GM19372 (cell line): ENCODE measurements around the gene TMEM258.

ENCODE experiments used
- ATAC-seq: cut with Tn5 transposase; IDR thresholded peaks from one replicate; pipeline ENCODE4 v1.9.1; 2021; ENCODE audit warnings: mild to moderate bottlenecking, low read depth, moderate library complexity; ENCODE audit not compliant: unreplicated experiment

TMEM258 gene

DNA sequence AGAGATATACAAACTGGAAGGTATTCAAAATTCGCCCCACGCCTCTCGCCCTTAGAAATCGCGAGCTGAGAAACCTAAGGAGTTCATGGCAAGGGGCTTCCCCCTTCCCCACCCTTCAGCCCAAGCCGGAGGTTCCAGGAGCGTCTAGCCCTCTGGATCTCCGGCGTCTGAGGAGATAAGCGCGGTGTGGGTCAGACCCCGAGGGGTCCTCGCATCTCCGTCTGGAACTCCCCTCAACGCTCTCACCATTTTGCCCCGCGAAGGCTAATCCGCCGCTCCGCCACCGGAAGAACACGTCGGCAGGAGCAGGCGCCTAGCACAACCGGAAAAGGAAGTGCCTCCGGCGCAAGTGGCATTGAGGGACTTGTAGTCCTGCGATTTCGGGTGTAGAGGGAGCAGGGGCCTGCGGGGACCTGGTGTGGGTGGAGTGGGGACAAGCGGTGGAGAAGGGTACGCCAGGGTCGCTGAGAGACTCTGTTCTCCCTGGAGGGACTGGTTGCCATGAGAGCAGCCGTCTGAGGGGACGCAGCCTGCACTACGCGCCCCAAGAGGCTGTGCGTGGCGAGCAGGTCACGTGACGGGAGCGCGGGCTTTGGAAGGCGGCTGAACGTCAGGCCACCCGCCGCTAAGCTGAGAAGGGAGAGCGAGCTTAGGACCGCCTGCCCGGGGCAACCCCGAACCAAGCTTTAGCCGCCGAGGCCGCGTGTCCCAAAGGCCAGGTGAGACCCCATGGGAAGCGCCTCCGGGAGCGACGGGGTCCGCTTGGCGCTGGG lies at the start of gene TMEM258, which contains the start of gene FEN1:
TMEM258 (minus strand) TSS at position 290 of the 773 bp plus-strand sequence; CDS start at position 249, 41 bp downstream.
FEN1 (plus strand) TSS at position 602 of the 773 bp plus-strand sequence. CDS start 2,451 bp downstream, outside the sequence.
- peak; percentile 81 for ATAC-seq

DNA sequence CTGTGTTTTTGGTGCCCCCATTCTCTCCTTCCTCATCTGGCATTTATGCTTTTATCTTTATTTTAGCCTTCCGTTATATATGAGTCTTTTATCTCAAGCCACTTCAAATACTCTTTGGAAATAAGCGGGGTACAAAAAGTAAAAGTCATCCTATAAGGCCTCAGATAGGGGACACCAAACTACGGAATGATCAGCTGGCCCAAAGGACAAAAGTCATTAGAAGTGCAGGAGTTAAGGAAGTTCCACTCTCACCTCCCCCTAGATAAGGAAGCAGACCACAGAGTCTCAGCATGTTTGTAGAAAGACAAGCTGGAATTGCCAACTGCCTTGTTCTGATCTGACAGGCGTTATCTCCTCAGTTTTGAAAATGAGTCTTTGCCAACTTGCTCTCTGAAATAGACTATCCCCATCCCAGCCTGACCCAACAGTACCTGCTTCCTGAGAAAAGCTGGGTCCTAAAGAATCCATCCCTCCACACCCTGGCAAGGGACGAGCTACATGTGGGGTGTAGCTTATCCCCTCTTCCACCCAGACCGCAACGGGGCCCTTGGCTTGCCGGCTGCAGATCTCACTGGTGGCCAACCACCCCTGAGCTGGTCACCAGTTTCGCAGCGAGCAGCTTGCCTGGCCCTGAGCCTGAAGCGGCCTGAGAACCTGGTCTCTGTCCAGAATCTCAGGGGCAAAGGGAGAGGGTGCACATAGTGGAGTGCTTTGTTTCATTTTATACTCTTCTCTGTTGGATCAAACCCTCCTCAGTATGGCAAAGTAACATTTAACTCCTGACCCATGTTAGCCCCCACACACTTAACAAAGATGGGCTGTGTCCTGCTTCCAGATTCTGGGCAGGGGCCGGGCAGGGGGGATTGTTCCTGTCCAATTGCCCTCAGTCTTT lies 49.5 kb upstream of the TMEM258 start:
- no peak for ATAC-seq

DNA sequence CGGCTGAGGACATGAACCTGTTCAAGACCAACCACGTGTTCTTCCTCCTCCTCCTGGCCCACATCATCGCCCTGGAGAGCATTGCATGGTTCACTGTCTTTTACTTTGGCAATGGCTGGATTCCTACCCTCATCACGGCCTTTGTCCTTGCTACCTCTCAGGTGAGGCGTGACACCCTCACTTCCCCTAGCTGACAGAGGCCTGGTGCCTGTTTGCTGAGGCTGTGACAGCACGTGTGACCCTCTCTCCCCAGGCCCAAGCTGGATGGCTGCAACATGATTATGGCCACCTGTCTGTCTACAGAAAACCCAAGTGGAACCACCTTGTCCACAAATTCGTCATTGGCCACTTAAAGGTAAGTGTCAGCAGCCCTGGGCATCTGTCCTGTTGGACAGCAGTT lies 48.0 kb upstream of the TMEM258 start:
- ATAC-seq: no peak

DNA sequence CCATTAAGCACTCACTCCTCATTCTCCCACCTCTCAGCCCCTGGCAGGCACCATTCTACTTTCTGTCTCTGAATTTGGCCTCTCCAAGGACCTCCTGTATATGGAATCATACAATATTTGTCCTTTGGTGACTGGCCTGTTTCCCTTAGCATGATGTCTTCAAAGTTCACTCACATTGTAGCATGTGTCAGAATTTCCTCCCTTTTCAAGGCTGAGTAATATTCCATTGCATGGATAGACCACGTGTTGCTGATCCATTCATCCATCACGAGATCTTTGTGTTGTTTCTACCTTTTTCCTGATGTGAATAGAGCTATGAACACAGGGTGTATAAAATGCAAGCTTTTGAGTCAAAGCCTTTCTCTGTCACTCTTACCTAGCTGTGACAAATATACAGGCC lies 47.3 kb upstream of the TMEM258 start:
- ATAC-seq: no peak

DNA sequence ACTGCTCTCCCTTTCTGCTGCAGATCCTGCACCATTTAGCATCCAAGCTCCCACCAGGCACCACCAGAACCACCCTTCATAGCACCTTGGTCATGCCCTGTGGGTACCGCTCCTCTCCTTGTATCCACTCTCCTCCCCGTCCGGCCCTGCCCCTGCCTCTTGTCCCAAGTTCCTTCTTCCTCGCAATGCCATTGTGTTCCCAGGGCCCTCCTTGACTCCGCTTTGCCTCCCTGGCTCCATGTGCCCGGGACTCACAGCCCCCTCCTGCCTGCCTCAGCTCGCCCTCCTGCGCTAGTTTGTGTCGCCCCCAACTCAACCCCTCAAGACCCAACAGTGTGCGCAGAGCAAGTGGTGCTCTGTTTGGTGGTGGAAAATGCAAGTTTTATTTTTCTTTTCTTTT lies 46.5 kb upstream of the TMEM258 start:
- no peak for ATAC-seq

DNA sequence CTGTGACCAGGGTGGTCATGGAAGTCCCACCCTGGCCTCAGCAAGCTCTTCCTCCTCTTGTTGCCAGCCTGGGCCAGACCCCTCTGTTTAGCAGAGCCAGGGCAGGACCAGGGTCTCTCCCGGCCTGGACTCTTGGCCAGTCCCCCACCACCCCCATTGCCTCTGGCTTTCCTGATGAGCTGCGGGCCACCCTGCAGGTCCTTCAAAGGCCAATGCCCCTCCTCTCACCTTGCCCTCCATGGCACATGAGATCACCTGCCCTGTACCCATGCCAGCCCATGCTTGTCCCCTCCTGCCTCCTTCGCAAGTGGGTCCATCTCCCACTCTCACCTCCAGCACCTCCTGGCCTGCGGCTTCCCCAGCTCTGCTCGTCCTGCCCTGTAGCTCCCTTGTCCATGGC lies 46.1 kb upstream of the TMEM258 start:
- ATAC-seq: no peak

DNA sequence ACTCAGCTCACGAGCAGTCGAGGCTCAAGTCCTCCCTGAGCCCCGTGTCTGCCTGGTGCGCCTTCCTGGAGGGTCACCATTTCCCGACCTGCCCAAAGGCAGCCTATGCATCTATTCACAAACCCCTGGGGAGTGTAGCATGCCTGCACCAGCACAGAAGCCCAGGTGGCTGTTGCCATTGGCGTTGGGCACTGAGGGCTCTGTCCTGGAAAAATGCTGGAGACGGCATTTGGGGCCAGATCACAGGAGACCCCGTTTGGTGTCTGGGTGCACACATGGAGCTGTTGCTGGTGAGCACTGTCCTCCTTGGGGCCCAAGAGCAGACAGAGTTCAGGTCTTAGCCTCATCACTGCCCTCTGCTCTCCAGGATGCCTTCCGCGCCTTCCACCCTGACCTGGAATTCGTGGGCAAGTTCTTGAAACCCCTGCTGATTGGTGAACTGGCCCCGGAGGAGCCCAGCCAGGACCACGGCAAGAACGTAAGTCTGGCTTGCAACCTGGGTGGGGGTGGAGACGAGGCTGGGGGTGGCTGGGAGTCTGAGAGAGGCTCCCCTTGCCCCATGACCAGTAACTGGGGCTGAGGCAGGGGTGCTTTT lies 45.1 kb upstream of the TMEM258 start:
- no peak for ATAC-seq

DNA sequence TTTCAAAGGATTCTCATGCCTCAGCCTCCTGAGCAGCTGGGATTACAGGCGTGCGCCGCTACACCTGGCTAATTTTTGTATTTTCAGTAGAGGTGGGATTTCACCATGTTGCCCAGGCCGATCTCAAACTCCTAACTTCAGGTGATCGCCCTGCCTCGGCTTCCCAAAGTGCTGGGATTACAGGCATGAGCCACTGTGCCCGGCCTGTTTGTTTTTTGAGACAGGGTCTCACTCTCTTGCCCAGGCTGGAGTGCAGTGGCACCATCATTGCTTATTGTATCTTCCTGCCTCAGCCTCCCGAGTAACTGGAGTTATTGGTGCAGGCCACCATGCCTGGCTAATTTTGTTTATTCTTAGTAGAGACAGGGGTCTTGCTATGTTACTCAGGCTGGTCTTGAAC lies 43.8 kb upstream of the TMEM258 start:
- no peak for ATAC-seq

DNA sequence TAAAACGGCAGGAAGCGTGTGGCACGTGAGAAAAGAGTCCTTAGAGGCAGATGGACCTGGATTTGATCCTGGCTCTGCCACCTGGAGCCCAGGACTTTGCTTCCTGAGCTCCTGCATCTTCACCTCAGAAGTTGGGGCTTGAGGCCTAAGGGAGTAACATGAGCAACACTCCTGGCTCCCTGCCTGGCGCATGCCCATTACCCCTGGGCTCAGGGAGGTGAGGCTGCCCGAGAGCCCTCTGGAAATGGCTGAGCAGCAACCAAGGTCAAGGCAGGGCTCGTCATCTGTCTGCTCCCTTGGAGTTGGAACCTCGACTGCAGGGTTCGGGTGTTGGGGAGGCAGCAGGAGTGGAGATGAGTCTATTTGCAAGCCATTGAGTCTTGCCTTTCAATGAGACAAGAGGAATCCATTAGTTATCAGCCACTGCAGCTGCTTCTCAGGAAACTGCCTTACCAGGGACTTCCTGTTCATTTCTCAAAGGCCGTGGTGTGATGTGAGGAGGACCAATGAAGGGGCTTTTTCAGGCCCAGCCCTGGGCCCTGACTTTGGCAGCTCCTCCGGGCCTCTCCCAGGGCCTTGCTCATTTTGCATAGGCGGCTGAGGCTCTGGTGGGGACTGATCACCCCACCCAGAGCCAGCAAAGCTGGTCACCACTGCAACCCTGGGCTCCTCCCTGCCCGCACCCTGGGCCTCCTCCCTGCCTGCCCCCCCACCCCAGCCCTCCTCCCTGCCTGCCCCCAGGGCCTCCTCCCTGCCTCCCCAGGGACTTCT lies 42.1 kb upstream of the TMEM258 start:
- ATAC-seq: peak; percentile 97

DNA sequence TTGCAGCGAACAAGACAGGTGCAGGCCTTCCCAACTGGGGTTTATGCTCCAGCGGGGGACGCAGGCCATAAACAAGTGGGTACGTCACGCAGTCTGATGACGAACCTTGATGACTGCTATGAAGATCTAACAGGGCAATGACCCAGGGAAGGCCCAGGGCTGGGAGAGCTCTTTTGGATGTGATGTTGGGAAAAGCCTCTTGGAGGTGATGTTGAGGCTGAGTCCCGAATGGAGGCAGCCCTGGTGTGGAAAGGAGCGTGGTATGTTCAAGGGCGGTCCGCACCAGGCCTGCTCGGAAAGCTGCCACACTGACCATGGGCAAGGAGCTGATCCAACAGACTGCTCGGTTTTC lies 41.5 kb upstream of the TMEM258 start:
- ATAC-seq: no peak

DNA sequence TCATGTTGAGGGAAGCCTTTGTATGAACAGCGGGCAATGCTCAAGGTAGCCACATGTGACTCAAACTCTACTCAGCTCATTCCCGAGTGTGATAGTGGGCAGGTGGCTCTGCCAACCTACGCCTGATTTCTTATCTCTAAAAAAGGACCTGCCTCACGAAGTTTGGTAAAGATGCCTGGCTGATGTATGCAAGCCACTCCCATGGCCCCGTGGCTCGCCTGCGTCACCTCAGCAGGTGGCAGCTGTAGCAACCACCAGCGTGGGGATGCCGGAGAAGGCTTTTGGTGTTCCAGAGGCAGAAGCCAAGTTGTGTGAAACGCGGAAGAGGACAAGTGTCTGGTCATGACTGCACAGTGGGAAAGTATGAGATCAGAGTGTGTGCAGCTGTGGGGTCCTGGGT lies 41.1 kb upstream of the TMEM258 start:
- no peak for ATAC-seq

DNA sequence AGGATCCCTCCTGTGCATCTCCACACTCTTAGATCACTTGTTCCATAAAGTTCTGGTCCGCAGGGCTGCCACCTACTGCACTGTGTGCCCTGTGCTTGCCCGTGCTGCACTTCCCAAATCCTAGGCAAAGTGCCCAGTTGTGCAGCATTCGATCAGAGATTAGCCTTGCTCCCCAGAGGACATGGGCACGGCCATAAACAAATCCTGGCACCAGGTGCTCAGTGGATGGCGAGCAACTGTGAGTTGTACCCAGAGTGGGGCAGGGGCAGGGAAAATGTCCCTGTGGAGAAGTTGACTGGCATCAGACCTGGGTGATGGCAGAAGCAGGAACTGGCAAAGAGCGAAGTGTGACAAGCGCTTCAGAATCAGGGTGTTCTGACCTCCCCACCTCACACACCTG lies 40.4 kb upstream of the TMEM258 start:
- ATAC-seq: no peak

DNA sequence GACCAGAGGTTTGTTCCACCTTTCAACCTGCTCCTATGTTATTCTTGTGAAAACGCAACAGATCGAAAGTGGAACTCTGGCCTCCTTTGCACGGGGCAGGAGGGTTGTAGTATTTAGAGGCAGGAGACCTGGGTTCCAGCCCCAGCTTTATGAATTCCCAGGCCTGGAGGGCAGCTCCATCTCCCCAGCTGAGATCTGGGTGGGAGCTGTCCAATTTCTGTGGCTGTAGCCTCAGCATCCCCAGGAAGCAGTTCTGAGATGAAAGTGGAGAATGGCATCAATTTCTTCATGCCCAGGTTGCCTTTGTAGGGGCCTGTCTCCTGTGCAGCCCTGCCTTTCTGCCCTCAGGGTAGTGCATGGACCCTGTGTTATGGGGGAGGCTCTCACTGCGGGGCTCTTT lies 39.8 kb upstream of the TMEM258 start:
- no peak for ATAC-seq

DNA sequence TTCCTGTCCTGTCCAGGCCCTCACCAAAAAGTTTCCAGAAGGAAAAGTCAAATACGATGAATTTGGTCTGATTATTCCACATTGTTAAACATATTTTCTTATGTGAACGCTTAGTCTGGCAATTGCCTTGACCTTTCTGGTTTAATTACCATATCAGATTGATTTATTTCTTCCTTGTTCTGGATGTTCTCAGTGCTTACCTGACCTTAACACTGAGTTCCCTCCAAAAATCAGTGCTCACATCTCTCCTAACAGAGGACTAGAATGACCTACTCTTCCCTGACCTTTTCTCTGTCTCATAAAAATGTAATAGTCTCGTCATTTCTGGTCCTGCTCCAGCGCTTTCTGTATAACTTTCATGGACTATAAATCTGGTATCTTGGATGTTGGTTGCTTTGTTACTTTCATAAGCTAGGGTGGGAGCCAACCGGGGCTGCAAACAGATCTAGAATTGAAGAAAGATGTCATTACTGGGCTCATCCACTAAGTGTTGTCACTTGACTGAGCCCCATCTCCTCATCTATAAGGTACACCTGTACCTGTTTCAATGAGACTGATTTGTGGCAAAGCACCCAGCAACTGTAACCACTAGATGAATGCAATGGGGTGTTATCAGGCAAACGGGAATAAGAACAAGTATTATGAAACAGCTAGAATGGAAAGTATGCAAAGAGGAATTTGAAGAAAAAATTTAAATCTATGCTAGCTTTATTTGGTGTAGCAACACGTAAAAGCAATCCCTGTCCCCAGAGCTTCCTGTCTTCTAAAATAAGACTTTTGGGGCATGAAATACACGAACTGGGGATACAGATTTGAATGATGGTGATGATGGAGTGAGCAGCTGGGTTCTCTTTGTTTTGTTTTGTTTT lies 38.1 kb upstream of the TMEM258 start:
- ATAC-seq: no peak

DNA sequence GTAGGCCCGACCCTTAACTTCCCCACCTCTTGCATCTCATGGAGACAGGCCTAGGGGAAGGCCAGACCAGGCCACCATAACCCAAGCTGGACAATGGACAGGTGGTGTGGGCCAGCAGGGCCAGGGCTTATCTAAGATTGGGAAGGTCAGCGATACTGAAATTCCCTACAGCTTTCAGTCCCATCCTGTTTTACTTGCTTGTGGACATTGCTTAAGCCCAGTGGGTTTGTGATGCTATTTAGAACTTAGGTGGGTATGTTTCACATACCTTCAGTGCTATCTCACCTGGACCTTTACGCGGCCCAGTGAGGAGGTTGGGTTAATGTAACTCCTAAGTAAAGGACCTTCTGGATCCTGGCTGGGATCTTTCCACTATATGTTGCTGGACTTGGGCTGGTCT lies 37.4 kb upstream of the TMEM258 start:
- no peak for ATAC-seq

DNA sequence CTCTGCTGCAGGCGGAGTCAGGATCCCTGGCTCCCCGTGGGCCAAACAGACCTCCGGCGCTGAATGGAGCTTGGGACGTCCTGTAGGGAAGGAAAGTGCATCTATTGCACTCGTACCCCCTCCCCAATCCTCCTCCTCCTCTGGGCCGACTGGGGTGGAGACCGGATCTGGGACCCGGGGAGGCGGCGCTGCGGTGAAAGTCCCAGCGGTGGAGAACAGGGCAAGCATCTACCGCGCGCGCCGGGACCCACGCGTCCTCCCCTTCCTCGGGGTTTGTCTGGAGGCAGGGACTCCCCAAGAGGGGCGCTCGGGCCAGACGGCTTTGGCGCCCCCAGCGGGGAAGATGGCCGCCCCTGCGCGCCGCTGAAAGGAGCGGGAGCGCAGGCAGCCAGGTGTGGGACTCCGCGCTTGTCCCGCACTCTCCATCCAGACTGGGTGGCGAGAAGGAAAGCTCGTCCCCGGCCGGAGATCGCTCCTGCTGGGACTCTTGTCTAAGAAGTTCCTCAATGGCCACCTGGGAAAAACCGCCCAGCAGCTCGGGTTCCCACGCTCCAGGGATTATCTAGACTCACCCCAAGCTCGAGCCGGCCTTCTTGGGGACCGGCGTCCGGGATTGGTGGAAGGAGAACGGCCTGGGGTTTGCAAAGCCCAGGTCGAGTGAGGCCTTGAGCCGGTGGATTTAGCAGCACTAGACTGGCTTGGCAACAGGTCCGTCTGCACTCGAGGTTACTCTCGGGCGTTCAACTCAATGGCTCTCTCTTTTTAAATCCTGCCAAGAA lies 36.4 kb upstream of the TMEM258 start:
- no peak for ATAC-seq

DNA sequence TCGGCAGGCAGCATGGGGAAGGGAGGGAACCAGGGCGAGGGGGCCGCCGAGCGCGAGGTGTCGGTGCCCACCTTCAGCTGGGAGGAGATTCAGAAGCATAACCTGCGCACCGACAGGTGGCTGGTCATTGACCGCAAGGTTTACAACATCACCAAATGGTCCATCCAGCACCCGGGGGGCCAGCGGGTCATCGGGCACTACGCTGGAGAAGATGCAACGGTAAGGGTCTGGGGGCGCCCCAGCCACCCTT lies 35.9 kb upstream of the TMEM258 start:
- no peak for ATAC-seq

DNA sequence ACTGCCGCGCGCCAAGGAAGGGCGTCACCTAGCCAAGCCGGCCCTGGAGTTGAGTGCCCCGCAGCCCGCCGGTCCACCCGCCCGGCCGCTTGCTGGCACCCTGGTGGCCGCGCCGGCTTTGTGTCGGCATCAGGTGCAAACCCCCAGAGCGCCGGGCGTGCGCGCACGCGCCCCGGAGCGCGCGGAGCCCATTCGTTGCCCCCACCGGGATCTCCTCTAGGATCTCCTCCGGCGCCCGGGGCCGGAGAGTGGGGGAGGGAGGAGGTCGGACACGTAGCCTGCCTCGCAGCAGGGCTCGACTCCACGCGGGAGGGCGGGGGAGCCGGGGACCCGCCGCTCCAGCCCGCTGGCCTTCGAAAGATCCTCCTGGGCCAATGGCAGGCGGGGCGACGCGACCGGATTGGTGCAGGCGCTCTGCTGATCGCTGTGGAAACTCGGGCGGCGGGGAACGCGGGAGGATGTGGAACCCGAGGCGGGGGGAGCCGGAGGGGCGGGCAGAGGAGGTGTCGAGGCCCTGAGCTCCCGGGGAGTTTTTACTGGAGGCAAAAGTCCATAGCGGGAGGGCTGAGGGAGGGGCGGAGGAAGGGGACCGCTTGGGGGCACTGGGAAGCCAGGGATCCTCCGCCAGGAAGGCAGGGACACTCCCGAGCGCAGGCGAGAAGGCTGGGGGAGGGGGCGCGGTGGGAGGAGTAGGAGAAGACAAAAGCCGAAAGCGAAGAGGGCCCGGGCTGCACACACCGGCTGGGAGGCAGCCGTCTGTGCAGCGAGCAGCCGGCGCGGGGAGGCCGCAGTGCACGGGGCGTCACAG lies 35.4 kb upstream of the TMEM258 start, which contains the start of gene FADS2:
FADS2 (plus strand) TSS at position 730 of the 808 bp plus-strand sequence. CDS start 91 bp downstream, outside the sequence.
- ATAC-seq: peak; percentile 69
